Measurements from ENCODE around the gene FADS1.

DNA sequence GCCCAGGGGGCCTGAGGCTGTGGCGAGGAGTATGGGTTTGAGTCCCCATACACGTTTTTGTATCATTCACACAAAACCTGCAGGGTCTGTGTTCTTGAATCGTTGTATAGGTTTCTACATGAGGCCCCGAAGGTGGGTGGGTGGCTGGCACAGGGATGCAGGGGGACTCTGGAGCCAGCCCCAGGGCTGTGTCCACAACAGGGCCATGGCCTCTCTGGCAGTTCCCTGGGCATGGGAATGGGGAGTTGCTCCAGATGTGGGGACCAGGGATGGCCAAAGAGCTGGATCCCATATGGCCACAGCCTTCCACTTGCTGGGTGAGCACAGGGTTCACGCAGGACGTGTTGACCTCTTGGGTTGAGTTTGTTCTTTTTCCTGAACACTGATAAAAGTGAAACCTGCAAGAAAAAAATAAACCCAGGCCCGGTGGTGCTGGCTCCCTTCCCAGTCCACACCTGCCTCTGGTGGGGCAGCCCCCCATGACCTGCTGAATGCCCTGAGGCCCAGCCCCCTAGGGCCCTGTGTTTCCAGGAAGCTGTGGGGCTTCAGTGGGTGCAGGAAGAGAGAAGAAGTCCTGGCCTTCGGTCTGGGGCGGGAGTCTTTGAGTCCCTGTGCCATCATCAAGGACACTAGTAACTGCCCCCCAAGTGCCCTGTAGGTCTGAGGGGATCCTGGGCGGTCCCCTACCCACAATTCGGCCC is 48.3 kb downstream of the FADS1 start:
- TF ChIP-seq EZH2 (IDR thresholded peaks at IDR 0.05; ENCODE audit: low read length, missing control alignments), result no peak
- TF ChIP-seq, protein P1, sequence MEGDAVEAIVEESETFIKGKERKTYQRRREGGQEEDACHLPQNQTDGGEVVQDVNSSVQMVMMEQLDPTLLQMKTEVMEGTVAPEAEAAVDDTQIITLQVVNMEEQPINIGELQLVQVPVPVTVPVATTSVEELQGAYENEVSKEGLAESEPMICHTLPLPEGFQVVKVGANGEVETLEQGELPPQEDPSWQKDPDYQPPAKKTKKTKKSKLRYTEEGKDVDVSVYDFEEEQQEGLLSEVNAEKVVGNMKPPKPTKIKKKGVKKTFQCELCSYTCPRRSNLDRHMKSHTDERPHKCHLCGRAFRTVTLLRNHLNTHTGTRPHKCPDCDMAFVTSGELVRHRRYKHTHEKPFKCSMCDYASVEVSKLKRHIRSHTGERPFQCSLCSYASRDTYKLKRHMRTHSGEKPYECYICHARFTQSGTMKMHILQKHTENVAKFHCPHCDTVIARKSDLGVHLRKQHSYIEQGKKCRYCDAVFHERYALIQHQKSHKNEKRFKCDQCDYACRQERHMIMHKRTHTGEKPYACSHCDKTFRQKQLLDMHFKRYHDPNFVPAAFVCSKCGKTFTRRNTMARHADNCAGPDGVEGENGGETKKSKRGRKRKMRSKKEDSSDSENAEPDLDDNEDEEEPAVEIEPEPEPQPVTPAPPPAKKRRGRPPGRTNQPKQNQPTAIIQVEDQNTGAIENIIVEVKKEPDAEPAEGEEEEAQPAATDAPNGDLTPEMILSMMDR (conservative IDR thresholded peaks at IDR 0.05 in 1 of 2, IDR thresholded peaks at IDR 0.05 in 1 of 2; ENCODE audit: low read depth in 1 of 2, low read length in 2 of 2), result no peak
